Dermis blood vessel endothelial cell (primary cell): Measurements from ENCODE around the gene RAPGEF1. TPM values are rescaled to one million over a fixed set of nuclear protein-coding genes. Genes with fewer than 3 reads are reported as not detected.

ENCODE experiments used
- DNase-seq: peaks from one replicate; pipeline ENCODE4 v3.0.0; 2010
- total RNA-seq: library from RNA; depleted of rRNA; stranded (reverse); fragments of >200 nt; gene quantifications from 2 replicates; pipeline ENCODE4 v1.2.3, GENCODE V29; 2014

RAPGEF1 gene
- total RNA-seq, 1 donor from 2014 or later: 56.2 TPM

DNA sequence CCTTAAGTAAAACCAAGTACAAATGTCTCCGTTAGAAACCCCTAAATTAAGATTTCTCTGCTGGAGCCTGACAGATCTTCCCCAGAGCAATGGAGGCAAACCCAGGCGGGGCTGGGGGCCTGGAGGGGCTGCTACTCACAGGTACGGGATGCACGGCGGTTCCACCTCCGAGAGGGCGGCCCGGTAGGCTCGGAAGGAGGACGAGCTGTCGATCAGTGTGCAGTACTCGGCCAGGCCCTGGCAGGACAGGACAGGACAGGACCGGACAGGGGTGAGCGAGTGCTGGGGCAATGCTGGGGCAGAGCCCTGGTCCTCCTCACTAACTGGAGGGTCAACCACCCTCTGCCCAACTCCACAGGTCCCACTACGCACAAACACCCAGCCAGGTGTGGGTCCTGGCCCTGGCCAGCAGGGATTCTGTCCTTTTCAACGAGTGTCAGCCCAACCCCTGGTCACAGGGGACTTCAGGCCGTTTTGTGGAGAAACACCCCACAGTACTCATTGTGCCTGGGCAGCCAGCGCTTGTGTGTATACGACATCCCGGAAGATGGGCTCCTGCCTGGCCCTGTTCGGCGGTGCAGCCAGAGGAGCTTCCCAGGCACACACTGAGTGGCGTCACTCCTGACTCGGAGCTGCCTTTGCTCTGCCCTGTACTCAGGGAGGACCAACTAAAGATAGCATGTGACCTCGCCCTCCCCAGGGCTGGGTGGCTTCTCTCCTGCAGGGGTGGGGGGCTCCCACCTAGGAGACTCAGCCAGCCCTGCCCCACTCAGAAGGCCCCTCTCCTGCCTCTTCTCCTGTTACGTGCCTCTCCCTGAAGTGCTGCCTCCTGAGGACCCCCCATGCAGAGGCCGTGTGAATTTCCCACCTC lies 157.2 kb downstream of the RAPGEF1 start:
- DNase-seq: no peak

DNA sequence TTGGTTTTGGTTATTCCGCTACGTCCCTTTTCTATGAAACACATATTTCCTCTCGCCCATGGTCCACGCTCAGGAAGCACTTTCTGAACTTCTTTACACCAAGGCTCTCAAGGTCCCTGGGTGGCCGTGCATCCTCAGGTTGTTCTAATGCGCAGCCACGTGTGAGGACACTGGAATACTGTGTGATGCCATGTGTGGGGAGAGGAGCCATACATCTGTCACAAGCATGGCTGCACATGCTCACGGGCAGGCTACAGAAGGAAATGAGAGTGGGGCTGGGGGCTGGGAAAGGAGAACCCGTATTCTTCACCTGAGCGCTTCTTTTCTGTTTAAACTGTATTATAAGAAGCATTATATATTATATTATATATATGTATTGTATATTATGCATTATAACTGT lies 157.8 kb downstream of the RAPGEF1 start:
- DNase-seq: no peak

DNA sequence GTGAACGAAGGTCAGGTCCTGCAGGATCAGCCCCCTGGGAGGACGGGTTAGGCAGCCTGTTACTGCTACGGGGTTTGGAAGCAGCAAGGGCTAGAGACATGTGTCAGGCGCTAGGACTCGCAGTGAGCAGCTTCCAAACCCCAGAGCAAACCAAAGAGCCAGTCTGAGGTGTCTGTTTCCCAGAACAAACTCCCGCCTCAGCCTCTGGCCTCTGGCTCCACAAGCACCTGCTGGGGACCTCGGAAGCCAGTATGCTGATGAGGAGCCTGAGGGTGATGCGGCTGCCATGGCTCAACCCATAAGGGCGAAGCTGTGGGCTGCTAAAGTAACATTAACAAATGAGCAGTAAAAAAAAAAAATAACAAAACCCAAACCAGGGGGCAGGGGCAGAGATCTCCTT lies 159.5 kb downstream of the RAPGEF1 start:
- DNase-seq: no peak

DNA sequence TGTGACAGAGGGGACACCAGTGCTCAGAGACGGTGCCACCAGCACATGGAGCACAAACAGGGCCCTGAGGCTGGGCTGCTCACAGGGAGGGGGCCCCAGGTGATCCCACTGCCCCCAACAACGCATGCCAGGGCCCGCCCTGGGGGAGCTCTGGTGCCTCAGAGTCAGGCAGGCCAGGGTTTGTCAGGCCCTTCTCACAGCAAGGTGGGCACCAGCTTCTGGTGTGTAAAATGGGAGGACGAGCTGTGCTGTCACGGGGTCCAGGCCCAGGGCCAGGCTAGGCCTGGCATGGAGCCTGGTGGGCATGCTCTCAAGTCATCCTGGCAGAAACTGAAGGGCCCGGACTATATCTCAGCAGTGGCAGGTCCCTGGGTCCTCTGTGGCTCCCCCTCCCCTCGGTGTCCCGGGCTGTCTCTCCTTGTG lies 160.1 kb downstream of the RAPGEF1 start:
- DNase-seq: no peak

DNA sequence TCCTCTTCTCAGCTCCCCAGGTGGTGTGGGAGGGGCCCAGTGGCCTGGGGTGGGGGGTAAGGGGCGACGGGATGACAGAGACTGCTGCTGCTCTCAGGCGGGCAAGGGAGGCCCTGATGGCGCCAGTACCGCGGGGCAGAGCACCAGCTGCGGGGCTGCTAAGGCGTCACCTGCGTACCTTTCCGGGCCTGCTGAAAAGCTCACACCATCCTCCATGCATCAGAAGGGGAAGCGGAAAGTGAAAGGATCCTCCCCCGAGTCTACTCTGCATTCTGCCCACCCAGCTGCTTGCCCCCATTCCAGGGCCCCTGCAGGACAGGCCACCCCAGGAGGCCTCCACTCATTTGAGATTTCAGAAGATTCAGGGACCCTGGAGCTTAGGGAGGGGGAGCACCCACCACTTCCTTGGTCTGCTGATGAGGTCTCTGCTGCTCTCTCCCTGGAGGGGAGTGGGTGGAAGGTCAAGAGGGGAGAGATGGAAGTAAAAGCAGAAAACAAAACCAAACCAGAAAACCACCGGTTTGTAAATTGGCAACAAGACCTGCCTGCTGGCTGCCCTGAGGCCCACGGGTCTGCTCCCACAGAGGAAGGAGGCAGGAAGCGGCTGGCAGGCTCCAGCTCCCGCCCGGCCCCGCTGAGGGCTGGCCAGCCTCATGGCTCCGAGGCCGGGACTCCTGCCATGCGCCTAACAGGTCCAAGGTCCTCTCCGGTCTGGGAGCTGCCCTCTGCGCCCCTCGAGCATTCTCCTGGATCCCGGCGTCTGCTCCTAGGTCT lies 161.0 kb downstream of the RAPGEF1 start:
- DNase-seq: peak; percentile 33

DNA sequence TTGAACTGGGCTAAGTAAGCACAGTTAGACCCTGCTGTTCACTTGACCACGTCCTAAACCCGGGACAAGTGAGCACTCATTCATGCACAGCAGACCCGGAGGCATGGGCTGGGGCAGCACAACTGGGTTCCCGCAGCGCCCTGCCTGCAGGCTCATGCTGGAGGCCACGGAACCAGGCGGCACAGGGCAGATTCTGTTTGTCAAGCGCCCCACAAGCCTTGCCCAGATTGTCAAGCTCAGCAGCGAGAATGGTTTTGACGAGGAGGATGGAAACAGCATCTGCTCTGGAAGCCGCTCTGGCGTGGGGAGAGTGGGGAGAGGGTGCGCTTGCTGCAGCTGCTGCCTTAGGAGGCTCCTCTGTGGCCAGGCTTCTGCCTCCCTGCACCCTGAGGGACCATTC lies 161.9 kb downstream of the RAPGEF1 start:
- no peak for DNase-seq

DNA sequence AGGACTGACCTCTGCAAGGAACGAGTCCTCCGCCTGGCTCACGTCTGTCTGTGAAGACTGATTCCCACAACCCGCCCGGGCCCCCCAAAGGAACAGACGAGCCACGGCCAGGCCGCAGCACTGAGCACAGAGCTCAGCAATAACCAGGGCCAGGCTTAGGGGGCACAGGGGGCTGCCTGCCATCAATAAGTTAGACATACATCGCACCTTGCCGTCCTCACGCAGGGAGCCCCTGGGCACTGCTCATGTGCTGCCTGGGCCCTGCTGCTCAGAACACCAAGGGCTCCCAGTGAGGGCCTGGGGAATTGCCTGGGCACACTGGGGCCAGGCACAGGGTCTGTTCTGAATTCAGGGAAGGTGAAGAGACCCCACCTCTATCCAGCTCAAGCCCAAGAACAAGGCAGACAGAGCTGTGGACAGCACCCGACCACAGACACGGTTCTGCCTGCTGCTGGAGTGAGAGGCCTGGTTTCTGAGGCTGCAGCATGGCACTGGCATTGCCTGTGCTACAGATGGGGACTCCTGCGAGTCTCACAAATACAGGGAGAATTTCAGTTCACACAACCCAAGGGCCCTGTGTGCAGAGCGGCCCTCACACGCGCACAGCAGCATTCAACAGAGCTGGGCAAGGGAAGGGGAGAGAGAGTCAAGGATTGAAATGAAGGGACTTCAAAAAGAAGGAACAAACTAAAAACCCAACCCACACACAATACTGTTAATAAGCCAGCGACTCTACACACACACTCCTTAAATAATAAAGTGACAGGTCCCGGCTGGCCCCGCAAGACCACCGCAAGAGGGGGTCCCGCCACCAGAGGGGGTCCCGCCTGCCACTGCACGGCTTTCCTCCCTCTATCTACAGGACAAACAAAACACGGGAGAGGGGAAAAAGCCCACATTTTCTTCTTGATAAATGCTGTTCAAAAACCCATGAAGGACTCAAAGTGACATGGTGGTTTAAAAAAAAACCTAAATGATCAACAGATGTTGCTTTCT lies 162.6 kb downstream of the RAPGEF1 start:
- no peak for DNase-seq

DNA sequence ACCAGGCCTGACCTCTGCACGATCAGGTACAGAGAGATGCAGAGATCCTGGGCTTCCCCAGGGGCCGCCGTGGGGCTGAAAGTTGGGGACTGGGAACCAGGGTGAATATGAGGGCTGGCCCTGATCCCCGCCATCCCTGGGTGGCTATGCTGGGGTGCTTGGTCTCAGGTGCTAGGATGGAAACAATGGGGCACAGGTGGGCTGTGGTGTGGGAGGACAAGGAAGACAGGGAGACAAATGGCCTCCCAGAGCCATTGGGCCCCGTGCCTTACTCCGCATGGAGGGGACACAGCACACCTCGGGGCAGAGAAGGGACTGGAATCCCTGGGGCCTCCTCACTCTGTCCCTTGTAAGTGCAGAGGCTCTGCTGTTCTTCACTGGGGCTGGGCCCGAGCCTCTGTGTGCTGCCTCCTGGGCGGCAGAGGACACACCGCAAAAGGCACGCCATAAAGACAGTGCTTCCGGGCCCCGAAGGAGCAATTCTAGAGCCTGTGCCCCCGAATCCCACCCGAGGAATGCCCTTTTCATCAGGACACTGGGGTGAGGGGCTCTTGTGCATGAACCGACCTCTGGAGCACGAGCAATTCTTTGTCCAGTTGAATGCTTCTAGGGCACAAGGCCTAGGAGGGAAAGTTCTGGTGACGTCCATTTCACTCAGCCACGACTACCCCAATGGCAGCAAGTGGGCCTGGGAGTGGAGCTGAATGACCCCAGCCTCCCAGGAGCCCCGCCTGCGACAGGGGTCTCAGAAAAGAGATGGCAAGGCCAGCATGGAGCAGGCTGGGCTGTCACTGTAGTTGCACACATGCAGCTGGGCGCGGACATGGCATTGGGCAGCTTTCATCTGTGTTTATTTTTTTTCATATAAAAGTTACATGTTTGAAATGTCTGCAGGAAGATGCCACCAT lies 163.7 kb downstream of the RAPGEF1 start:
- no peak for DNase-seq

DNA sequence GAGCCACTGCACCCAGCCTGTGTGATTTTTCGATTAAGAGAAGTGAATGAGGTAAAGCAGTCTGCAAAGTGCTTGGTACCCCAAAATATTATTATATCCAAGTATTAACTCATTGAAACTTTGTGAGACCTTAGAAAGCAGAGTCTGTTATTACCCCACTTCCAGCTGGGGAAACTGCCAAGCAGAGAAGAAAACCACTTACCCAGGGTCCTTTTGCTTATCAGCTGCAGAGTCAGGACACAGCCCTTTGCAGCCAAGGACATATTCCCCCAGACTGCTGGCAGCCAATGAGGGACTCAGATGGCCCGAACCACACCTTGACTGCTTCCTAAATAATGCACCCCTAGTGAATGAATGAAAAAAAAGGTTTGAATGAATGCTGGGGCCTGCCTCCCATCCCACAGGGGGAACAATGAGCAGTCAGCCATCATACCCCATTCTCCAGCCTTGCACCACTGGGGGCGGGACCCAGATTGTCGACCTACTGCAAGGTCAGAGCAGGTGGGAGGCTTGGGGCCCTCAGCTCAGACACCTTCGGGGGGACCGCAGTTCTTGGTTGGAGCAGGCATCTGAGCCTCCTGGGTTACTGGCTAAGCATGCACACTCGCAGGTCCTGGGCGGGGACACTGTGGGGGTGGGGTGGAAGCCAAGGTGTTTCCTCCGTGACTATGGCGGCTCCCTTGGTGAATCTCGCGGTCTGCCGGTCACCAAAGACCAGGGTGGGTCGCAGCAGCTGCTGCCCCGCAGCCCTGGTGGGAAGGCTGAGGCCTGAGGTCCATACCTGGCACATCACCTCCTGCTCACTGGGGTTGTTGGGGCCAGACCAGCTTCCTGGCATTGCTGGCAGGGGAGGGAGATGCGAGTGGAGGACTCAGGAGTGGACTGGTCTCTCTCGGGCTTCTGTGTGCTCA lies 164.9 kb downstream of the RAPGEF1 start:
- no peak for DNase-seq

DNA sequence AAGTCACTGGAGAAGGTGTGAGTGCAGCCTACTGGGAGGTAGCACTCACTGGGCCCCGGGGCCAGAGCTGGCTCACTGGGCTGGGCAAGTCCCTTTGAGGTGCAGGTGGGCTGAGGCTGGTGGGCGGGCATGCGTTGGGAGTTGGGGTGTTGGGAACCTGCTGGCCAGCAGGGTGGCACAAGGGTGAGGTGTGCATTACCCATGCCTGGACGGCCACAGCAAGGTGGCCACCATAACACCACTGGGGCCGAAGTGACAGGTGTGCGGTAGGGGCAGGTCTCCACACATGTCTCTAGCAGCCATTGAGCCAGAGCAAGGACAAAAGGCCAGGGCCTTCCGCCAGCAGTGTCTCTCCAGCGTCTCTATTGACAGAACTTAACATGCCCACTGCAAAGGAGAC lies 172.0 kb downstream of the RAPGEF1 start:
- no peak for DNase-seq

DNA sequence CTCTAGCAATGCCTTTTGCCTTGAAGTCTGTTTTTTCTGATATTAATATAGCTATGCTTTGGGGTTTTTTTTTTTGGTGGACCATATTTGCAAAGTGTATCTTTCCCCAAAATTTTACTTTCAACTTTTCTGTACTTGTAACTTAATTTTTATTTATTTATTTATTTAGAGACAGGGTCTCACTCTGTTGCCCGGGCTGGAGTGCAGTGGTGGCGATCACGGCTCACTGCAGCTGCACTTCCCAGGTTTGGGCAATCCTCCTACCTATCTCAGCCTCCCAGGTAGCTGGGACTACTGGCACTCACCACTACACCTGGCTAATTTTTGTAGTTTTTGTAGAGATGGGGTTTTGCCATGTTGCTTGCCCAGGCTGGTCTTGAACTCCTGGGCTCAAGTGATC lies 173.7 kb downstream of the RAPGEF1 start:
- DNase-seq: no peak

DNA sequence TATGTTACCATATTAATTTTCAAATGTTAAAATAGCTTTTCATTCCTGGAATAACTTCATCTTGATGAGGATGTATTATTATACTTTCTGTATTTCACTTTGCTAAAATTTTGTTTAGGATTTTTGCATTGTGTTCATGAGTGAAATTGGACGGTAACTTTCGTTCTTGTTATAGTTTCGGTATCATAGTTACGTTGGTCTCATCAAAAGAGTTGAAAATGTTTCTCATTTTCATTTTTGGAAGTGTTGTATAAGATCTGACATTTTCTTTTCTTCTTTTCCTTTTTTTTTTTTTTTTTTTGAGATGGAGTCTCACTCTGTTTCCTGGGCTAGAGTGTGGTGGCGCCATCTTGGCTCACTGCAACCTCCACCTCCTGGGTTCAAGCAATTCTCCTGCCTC lies 174.5 kb downstream of the RAPGEF1 start:
- DNase-seq: no peak

DNA sequence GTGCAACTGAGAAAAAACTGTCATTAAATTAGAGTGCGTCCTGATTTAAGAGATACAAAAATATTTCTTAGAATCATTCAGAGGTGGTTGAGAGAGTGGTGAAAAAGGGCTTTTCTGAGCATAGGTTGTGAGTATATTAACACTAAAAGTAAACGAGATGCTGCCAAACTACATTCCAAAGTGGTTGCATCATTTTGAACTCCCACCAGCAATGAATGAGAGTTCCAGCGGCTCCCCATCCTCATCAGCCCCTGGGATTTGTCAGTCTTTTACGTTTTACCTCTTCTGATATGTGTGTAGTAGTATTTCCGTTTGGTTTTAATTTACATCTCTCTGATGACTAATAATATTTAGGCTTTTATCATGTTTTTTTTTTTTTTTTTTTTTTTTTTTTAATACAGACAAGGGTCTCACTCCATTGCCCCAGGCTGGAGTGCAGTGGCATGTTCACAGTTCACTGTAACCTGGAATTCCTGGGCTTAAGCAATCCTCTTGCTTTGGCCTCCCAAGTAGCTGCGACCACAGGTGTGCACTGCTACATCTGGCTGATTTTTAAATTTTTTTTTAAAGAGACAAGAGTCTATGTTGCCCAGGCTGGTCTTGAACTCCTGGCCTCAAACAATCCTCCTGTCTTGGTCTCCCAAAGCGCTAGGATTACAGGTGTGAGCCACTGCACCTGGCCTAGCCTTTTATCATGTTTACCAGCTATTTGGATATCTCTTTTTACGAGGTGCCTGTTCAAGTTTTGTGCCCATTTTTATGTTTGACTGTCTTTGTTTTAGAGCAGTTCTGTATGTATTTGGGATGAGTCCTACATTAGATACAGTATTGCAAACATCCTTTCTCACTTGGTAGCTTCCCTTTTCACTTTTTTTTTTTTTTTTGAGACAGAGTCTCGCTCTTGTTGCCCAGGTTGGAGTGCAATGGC lies 177.6 kb downstream of the RAPGEF1 start:
- no peak for DNase-seq

DNA sequence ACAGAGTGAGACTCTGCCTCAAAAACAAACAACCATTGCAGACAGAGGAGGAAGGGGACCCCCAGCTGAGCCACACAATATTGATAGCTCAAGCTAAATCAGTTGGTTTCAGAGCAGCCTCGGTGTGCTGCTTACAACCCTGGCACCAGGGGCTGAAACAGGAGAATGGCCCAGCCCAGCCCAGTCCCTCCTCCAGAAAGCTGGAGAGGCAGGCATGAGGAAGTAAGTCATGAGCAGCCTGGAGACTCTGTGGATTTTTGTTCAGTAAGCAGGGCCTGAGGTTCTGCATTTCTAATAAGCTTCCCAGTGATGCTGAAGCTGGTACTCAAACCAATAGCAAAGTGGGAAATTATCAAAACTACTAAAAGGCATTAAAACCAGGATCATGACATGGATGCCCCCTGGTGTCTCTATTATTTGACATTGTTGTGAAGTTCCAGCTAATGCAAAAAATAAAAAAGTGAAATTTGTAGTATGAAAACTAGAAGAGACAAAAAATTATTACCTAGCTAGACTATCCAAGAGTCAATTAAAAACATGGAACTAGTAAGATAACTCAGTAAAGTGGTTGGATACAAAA lies 180.4 kb downstream of the RAPGEF1 start:
- no peak for DNase-seq

DNA sequence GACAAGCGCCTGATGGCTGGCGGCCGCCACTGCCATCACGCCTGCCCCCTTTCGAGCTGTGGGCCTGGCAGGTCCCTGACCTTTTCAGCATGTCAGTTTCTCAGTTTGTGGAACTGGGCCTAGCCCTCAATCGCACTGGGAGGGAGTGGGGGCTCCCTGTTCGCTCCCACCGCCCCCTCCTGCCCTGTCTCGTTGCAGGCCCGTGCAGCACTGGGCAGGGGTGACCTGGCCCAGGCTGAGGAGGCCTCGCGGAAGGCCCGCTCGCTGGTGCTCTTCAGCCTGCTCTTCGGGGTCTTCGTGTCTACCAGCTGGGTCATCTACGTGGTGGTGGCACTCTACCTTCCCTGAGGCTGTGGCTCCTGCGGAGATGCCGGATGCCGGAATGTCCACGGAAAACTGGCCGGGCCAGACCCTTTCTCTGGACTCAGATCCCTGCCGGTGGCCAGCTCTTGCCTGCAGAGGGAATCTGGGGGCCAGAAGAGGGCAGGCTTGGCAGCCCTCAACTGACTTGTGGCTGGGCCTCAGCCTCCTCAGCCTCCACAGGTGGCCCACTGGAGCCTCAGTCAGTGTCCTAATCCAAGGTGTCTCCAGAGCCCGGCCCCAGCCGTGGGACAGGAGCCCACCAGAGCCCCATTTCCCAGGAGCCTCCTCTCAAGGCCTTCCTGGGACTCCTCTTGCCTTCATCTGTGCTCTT lies 181.9 kb downstream of the RAPGEF1 start:
- DNase-seq: no peak

DNA sequence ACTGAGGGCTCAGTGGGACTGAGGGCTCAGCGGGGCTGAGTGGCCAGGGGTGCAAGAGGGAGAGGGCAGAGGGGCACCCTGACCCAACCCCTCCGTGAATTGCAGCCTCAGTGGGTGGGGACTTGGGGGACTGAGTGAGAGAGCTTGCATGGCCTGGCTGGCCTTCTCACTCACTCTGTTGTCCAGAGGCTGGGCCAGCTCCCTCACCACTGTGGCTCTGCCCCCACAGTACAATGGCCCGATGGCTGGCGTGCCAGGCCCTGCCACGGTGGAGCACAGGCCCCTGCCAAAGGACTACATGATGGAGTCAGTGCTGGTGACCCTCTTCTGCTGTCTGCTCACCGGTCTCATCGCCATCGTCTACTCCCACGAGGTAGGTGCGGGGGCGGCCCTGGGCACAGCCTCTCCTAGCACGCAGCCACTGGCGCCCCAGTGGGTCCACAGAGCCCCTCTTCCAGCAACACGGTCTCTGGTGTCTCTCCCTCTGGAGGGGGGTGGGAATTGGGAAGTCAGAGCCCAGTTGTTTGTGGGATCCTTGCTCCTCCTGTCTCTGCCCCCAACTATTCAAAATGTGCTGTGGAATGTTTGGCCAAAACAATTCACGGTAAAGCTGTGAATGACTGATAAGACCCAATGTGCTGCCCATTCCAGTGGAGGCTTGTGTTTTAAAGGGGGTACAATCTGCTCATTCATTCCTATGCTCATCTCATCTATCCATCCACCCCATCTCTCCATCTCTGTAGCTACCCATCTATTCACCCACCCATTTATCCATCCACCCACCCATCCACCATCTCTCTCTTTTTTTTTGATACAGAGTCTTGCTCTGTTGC lies 183.8 kb downstream of the RAPGEF1 start:
- no peak for DNase-seq

DNA sequence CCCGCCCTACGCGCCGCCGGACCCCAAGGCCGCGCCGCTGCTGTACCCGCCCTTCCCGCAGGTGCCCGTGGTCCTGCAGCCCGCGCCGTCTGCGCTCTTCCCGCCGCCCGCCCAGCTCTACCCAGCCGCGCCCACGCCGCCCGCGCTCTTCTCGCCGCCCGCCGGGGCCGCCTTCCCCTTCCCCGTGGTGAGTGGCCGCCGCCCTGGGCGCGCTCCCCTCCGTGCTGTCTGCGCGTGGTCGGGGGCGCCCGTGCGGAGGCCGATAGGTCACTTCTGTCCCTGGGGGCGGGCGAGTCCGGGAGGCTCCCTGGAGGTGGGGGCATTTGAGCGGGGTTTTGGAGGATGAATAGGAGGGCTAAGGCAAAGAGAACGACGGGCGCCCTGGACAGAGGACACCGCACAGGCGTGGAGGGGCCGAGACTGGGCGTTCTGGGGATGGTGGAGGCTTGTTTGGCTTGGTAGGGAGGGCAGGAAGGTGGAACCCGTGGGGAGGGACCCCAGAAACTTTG lies 185.0 kb downstream of the RAPGEF1 start:
- no peak for DNase-seq
